Activated T-helper 9 cell treated with anti-CD3 and anti-CD28 coated beads, Interleukin-2, amount 50 U/mL, for 16 hours (primary cell): Measurements from ENCODE around the gene CD84.
"Not testable (repeated sequence)": the region's sequence is repeated elsewhere in the genome, so short reads cannot be mapped to it uniquely, and the experiment has no call there.

Source experiments
- DNase-seq: peaks from one replicate; pipeline ENCODE4 v3.0.0-alpha.2; 2020; ENCODE audit warnings: low read depth

The CD84 gene, protein sequence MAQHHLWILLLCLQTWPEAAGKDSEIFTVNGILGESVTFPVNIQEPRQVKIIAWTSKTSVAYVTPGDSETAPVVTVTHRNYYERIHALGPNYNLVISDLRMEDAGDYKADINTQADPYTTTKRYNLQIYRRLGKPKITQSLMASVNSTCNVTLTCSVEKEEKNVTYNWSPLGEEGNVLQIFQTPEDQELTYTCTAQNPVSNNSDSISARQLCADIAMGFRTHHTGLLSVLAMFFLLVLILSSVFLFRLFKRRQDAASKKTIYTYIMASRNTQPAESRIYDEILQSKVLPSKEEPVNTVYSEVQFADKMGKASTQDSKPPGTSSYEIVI

DNA sequence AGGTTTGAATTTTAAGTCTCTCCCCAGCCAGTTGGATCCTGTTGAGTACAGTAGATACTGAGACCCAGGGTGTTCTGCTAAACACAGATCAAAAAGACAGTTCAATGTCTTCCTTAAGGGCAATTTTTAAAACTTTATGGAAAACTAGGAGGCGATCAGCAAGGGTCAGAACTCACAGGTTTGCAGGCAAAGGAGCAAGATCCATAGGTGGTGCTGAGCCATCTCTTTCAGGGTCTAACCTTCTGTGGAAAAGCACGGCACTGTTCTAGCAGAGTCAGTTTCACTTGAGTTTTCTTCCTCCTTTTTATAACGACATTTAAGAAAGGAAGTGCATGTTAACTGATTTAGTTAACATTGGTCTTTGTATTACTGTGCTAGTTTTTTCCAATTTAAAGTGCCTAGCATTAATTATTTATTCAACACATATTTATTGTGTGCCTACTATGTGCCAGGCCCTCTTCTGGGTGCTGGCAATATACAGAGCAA is at the start of gene CD84:
Gene CD84, minus strand, starts transcription at position 281 of the 486 bp plus-strand sequence. Its CDS starts 59 bp downstream, at position 222.
- DNase-seq = no peak

DNA sequence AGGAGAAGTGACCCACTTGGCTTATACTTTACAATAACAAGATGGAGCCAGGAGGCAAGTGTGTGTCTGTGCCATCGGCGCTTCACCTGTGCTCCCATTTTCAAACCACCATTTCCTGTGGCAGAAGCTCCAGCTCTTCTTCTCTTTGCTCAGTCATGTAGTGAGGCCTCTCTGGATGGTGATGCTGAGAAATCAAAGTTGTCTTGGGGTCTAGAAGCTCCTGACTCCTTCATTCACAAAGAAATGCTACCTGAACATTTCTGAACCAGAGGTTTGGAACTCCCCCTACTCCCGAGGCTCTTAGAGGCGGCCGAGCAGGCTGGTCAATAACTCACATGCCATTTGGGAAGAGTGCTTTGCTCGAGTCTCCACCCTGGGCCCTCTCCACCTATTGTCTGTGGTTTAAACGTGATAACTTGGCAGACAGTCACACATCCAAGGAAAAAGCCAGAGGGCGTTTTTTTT is 49.5 kb upstream of the CD84 start:
- DNase-seq = no peak

DNA sequence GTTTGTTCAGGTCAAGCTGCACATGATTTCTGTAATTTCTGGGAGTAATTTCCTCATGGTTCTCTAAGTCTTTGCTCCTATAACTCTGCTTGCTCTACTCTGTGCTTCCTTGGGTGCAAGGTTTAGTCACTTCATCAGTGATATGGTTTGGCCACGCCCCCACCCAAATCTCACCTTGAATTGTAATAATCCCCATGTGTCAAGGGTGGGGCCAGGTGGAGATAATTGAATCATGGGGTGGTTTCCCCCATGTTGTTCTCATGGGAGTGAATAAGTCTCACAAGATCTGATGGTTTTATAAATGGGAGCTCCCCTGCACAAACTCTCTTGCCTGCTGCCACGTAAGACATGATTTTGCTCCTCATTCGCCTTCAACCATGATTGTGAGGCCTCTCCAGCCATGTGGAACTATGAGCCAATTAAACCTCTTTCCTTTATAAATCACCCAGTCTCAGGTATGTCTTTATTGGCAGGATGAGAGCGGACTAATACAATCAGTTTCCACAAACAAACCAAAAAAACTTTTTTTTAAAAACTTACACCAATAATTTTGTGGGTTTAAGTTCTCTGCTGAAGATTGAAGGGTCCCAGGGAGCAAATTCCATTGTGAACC is 48.5 kb upstream of the CD84 start:
- DNase-seq = not testable (repeated sequence)

DNA sequence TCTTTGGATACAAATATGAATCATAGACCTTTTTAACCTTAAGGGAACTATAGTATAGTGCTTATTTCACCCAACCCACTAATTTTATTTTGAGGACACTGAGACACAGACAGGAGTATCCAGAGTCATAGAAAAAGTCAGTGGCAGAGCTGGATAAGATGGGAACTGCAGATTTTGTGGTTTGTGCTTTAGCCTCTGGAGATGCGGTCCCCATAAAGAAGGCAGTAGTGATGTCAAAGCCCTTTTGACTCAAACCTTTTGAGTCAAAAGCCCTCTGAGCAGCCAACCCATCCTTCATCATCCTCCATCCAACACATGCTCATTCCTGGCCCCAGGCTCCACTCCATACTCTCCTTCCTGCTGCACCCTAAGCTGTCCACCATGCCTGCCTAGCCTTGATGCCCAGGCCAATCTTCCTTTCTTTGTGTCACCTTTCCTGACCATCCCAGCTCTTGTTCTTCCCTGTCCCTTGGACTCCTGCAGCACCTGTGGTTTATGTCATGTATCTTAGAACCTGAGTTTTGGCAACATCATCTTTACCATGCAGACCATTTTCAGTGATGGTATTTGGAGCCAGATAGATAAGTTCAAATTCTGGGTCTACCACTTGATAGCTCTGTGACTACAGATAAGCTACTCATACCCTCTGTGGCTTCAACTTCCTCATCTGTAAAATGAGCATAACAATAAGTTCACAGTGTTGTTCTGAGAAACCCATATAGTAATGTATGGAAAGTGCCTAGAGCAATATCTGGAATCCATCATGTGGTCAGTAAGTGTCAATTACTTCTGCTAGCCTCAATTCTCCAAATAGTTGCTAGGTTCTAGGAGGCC is 47.4 kb upstream of the CD84 start:
- no peak for DNase-seq

DNA sequence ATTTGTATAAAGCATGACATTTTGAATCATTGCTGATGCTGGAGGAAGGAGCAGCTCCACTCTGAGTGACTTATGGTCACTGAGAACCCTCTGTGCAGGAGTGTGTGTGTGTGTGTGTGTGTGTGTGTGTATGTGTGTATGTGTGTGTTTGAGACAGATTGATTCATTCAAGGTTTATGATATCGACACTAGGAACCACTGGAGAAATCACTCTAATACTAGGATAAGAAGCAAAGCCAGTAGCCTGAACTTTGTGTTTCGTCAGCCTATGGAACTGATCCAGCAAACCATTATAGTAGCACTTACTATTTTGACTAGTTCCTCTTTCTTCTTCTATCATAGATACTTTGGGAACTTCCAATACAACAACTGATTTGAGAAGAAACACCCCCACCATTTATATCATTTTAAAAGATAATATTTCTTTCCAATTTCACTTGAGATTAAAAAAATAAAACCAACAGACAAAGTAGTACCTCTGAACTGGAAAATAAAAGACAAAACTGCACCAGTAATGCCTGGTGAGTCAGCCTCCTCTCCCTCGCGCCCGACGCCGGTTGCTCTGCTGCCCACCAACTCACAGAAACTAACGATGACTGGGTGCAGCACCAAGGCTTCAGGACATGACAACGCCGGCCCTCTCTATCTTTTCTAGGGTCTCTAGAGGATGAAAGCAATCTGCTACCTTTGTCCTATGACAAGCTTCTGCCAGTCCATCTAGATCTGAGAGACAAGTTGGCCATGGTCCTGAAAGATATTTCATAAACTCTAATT is 46.6 kb upstream of the CD84 start:
- DNase-seq = peak; percentile 66

DNA sequence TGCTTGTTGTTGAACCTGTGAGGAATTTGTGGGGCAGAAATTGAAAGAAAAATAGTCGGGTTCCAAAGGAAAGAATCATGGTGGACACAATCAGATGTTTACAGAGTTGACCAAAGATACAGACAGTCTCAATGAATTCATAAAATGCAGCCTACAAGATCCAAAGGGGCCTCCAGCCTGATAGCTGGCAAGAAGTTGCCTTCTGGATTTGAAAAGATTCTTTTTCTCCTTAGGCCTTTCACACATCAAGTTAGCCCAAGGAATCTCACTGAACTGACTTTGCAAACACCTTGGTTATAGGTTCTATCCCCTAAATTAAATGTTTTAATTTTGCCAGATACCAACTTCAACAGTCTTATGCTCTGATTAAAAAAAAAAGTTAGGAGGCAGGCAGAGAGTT is 46.0 kb upstream of the CD84 start:
- DNase-seq = no peak

DNA sequence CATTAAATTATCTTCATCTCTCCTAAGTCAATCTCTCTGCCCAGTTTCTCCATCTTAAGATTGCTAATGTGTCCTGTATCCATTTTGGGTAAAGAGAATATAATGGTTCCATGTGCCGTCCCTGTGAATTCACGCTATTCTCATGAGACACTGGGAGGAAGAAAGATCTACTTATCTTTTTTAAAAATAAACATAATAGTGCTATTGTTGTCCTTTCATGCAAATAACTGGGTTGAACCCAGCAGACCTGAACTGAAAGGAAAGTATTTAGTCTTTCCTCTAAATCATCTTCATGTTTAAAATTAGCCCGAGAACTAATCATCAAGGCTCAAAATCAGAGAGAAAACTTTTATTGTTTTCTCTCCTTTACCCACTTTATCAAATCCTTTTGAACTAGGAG is 45.2 kb upstream of the CD84 start:
- DNase-seq = no peak

DNA sequence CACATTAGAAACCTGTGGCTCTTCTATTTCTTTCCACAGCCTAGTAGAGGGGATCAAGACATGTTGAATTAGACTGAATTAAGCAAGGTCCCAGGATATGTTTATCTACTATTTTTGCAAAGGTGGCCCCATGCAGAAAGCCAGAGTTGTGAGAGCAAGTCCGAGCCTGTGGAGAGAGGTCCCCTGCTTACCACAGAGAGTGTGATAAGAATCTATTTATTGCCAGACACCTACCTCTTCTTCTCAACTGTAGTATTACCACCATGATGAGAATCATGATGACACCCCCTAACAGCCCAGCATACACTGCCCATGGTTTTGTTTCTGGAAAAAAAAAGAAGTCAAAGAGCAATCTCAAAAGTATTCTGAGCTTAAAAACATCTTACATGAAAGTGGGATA is 44.6 kb upstream of the CD84 start:
- DNase-seq = no peak

DNA sequence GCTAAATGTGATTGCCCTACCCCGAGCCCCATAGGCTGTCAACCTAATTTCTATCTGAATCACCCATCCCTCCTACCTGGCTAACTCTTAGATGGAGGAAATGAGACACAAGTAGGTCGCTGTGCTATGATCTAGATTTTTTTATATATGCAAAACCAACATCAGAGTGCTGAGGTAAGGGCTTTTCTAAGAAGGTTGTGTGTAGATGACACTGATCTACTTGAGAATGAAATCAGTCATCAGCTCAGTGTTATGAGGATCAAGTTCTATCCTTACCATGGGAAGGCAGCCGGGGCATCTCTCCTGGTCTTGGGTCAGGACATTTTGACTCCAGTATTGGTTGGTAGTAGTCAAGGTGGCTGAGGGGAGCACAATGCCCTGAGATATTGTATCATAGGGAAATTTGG is 43.9 kb upstream of the CD84 start:
- no peak for DNase-seq

DNA sequence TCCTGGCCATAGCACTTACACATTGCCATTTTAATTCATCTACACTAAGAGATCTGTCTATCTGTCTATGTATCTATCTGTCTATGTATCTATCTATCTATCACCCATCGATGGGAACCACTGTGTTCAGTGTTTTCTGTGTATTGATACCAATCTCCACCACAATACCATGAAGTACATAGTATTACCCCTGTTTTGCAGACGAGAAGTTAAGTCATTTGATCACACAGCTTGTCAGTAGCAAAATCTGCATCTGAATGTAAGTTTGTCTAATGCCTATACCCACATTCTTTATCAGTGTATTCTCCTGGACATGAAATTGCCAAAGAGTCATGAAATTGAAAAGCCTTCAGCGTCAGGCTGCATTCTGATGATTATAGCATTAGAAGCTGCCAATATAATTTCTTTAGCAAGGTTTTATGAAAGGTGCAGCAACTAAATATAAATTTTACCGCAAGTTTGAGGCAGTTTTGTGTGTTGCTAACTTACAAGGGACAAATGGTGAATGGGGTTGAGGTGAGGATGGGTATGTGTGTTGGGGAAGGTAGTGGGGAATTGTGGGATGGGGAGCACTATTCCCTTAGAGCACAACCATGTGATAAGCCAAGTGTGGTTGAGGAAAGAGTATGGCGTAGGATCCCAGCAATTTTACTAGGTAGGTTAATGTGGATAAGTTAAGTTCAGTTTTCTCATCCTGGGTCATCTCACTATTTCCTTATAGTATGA is 43.4 kb upstream of the CD84 start:
- no peak for DNase-seq

DNA sequence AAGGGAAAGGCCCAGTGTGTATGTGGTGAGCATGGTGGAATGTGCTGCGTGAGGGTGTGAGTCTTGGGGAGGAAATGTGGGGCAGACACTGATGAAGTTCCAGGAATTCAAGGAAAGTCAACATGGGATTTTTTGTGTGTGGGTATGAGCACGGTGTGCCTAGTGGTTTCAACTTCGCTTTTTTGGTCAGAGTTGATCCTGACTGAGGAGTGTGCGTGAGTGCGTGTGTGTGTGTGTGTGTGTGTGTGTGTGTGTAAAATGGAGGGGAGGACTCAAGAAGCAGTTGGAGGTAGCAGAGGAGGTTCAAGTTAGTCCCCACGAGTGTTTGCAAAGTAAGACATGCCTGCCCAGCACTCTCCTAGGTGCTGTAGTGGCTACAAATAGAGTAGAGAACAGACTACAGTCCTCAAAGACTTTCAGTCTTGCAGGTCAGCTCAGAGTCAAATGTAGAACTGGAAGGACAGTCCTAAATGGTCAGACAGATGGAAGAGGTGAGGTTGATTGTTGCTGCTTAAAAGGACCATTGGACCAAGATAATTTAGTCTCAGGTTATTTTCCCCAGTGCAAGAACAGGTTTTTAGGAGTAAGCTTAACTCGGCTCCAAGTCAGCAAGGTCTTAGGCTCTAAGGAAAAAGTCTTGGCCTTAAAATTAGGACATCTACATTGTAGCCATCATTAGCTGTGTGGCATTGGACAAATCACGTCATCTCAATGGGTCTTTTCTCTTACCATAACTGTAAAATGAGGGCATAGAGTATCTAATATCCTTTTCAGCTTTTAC is 42.5 kb upstream of the CD84 start:
- DNase-seq = no peak

DNA sequence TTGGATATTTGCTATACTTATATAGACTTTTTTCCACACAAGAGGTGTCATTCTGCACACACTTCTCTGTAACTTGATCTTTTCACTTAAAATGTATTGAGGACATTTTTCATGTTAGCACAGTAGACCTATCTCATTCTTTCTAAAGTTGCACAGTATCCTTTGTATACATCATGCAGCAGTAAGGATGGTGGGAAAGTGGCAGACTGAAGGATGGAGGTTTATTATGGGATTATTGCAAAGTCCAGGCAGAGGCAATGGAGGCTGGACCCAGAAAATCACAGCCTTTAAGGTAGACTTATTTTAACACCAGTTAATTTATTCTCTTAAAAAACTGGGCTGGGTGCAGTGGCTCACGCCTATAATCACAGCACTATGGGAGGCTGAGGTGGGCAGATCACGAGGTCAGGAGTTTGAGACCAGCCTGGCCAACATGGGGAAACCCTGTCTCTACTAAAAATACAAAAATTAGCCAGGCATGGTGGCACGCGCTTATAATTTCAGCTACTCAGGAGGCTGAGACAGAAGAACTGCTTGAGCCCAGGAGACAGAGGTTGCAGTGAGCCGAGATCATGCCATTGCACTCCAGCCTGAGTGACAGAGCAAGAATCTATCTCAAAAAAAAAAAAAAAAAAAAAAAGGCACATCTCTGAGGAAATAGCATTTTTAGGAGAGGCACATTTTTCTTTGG is 41.8 kb upstream of the CD84 start:
- DNase-seq = no peak

DNA sequence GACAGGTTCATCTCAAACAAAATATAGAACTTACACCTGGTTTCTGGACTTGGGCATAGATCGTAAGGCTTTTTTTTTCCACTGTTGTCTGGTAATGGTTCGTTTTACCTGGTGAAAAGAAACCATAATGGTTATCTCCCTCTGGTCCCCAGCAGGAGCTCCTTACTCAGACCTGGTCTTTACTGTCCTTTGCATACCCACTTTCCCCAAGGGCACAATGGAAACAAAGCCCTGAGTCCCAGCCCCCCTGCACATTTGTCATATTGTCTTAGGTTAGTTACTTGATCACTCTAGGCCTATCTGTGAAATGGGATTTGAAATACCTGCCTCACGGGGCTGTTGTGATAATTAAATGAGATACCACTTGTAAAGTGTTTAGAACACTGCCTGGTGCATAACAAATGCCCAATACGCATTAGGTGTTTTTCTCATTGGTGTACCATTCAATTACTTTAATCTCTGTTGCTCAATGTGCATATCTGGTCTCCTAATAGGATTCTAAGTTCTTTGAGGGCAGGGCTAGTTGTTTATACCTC is 40.5 kb upstream of the CD84 start:
- DNase-seq = no peak

DNA sequence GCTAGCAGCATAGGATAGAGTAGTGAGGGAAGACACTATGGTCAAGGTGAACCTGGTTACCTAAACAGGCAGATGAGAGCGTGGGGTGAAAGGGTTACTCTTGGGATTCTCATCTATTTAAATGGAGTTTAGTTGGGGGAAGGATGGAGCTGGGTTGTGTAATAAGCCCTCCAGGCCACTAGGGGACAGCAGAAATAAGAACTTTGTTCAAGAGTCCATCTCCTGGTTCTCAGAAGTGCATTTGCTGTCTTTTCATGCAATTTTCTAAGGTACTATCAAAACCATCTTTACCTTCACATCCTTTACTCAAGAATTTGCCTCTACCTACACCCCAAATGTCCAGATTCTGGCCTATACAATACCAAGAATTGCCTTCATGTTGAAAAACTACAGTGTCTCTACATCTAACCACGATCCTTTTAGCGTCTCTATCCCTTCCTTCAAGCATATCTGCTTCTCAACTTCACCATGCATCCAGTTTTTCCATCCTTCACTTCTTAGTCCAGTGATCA is 39.5 kb upstream of the CD84 start:
- DNase-seq = no peak

DNA sequence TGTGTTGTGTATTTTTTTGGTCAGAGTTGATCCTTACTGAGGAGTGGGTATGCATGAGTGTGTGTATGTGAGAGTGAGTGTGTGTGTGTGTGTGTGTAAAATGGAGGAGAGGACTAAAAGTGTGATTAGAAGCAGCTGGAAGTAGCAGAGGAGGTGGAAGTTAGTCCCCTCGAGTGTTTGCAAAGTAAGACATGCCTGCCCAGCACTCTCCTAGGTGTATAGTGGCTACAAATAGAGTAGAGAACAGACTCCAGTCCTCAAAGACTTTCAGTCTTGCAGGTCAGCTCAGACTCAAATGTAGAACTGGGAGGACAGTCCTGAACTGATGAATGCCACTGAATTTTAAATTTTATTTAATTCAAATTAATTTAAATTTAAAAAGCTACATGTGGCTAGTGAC is 39.0 kb upstream of the CD84 start:
- no peak for DNase-seq

DNA sequence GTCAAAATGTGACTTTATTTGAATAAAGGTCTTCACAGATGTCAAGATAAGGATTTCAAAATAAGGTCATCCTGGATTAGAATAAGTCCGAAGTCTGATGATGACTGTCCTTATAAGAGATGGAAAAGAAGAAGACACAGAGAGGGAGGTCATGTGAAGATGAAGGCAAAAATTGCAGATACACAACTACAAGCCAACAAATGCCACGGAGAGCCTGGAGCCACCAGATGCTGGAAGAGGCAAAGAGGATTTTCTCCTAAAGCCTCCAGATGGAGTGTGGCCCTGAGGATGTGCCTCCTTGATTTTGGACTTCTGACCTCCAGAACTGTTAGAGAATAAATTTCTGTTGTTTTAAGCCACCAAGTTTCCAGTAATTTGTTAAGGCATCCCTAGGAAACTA is 36.4 kb upstream of the CD84 start:
- no peak for DNase-seq

DNA sequence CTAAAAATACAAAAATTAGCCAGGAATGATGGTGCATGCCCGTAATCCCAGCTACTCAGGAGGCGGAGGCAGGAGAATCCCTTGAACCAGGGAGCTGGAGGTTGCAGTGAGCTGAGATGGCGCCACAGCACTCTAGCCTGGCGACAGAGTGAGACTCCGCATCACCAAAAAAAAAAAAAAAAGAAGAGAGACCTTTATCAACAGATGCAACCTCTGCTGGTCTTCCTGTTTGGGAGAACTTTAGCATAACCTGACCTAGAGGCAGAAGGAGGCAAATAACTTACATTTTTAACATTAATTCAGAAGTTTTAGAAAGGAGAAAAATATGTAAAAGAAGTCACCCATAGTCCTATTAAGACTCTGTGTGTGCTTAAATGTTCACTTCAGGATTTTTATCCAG is 35.1 kb upstream of the CD84 start:
- DNase-seq = no peak

DNA sequence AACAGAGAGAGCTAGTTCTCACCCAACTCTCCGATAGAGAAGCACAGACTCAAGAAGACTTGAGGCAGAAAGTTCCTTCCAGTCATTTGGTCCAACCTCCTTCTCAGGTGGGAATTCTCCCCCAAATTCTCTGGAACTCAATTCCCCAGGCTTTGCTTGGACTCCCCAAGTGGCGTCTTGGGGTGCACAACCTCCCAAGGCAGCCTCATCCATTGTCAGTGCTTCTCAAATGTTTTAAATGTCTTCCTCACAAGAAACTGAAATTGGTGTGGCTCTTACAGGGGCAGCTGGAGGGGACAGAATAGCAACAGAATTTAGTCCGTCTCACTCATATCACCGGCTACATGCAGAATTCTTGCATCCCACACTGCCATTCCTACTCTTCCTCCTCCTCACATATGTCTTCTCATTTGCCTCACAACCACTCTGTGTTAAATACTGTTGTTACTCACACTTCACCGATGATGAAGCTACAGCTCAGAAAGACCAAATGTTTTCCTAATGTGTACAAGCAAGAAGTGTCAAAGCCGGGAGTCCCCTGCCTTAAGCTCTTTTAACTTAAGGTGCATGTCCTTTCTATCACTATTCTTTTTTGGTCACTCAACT is 33.4 kb upstream of the CD84 start:
- no peak for DNase-seq
